Uterus (tissue), 2 donors: ENCODE results near the gene CAPS.

ENCODE experiments used
- POLR2A ChIP-seq, 2 donors: fragments of 450-650 bp; IDR thresholded peaks; one replicate each; pipeline ENCODE4 v1.6.1; 2016; ENCODE audit warnings: antibody characterized with exemption in 2 of 2, mild to moderate bottlenecking in 1 of 2, moderate library complexity in 1 of 2
- TF ChIP-seq, protein P1 (sequence below), 4 experiments: fragments of 200-600 bp in 2 of 4; fragments of 450-650 bp in 2 of 4; sonication (generic) in 2 of 4; IDR thresholded peaks; one replicate each; pipeline ENCODE4 v1.5.1; 2016 to 2019; ENCODE audit warnings: antibody characterized with exemption in 4 of 4, mild to moderate bottlenecking in 2 of 4, moderate library complexity in 1 of 4

DNA sequence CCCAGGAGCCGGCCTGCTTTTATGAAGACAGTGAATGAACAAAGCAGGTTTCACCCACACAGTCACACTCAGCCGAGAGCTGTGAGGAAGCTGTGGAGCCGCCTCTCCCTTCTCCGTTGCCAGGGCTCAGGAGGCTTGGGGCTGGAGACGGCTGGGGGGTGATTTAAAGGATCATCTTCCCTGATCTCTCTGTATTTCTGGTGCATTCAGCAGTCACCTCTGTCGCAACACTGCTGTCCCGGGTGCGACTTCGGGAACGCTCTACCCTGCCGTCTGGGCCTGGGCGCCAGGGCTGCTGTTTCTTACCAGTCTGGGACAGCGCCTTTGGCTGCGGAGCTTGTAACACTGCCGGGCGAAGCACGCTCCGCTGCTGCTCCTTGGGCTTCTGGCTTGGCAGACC lies 18.1 kb downstream of the CAPS start:
- no peak for TF ChIP-seq POLR2A (IDR thresholded peaks at IDR 0.05)
- TF ChIP-seq, protein P1, sequence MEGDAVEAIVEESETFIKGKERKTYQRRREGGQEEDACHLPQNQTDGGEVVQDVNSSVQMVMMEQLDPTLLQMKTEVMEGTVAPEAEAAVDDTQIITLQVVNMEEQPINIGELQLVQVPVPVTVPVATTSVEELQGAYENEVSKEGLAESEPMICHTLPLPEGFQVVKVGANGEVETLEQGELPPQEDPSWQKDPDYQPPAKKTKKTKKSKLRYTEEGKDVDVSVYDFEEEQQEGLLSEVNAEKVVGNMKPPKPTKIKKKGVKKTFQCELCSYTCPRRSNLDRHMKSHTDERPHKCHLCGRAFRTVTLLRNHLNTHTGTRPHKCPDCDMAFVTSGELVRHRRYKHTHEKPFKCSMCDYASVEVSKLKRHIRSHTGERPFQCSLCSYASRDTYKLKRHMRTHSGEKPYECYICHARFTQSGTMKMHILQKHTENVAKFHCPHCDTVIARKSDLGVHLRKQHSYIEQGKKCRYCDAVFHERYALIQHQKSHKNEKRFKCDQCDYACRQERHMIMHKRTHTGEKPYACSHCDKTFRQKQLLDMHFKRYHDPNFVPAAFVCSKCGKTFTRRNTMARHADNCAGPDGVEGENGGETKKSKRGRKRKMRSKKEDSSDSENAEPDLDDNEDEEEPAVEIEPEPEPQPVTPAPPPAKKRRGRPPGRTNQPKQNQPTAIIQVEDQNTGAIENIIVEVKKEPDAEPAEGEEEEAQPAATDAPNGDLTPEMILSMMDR (IDR thresholded peaks at IDR 0.05), result no peak
